PC-3 (cell line): ENCODE measurements around the gene ABHD2.

Experiments
- CTCF ChIP-seq: fragments of 300-600 bp; sonication (generic); conservative IDR thresholded peaks from 2 replicates; pipeline ENCODE4 v1.5.1; 2017; ENCODE audit warnings: antibody characterized with exemption, low read depth, mild to moderate bottlenecking, low read length
- EZH2 ChIP-seq: fragments of 300-600 bp; sonication (generic); IDR thresholded peaks from one replicate; pipeline ENCODE4 v1.6.1; 2017; ENCODE audit warnings: antibody characterized with exemption, mild to moderate bottlenecking, low read length; ENCODE audit not compliant: unreplicated experiment
- EZH2phosphoT487 ChIP-seq: fragments of 300-600 bp; sonication (generic); IDR thresholded peaks from 2 replicates; pipeline ENCODE4 v1.6.1; 2018; ENCODE audit warnings: mild to moderate bottlenecking, antibody characterized with exemption, low read length, borderline replicate concordance

DNA sequence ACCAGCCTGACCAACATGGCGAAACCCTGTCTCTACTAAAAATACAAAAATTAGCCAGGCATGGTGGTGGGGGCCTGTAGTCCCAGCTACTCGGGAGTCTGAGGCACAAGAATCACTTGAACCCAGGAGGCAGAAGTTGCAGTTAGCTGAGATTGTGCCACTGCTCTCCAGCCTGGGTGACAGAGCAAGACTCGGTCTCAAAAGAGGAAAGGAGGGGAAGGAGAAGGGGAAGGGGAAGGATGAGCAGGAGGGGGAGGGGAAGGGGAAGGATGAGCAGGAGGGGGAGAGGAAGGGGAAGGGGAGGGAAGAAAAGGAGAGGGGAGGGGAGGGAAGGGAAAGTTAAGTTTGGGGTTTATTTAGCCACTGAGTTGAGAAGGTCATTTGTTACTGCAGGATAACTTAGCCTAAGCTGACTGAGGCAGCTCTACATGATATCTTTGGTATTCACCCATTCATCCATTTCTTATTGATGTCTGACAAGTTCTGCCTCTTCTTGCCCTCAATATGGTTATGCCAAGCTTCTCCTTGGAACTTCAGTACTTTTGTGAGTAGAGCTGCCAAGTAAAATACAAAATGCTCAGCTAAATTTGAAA, 15.9 kb upstream of the ABHD2 start:
- TF ChIP-seq EZH2phosphoT487 (no peak), CTCF (no peak), EZH2 (no peak)
